Measurements from ENCODE around the gene HDAC6. TPM values are rescaled to one million over a fixed set of nuclear protein-coding genes. Genes with fewer than 3 reads are reported as not detected.
"Not testable (repeated sequence)": the region's sequence is repeated elsewhere in the genome, so short reads cannot be mapped to it uniquely, and the experiment has no call there.

HDAC6 gene
- total RNA-seq, 4 donors from 2014 or later, result 74.4 to 105 (median 93.3) TPM

- 0 to 45% methylated on average over 2 to 5 of the region's 5 CpGs for WGBS, 2 donors (ENCODE audit: low coverage in 1 of 2)
- no peak overlapping the region for H3K4me3 ChIP-seq
- no peak for TF ChIP-seq EP300 (IDR thresholded peaks at IDR 0.05; ENCODE audit: low read depth)
- peak in 2 of 5 experiments; percentile 14 to 16 for TF ChIP-seq CTCF (IDR thresholded peaks at IDR 0.05)
Measured at GRCh38 chrX:48854898-48855297, 53.0 kb downstream of the HDAC6 start.

GRCh38 chrX:48864210-48864609 is 62.3 kb downstream of the HDAC6 start:
- no peak for TF ChIP-seq POLR2AphosphoS5 (IDR thresholded peaks at IDR 0.05)
- TF ChIP-seq EP300 (IDR thresholded peaks at IDR 0.05; ENCODE audit: low read depth), result no peak
- no peak for TF ChIP-seq CTCF (IDR thresholded peaks at IDR 0.05)
- no peak for TF ChIP-seq POLR2A (IDR thresholded peaks at IDR 0.05)
- intact Hi-C loops (cut with DNase I; ENCODE audit: low total_unique reads), result no loop called here
- no peak overlapping the region for H3K4me3 ChIP-seq
- H3K9me3 ChIP-seq, result no peaks in the 10 kb centered on the region
- in situ Hi-C loops (cut with MboI; ENCODE audit: low pct_ligation_motif_present in 1 of 4, low pct_unique_long_range_greater_than_20kb in 1 of 4, low sequenced_read_pairs in 3 of 4), result no loop called here
- H3K27me3 ChIP-seq, result no peaks in the 10 kb centered on the region
- no peaks in the 10 kb centered on the region for H3K4me1 ChIP-seq
- 13 to 34% methylated on average over 3 to 4 of the region's 4 CpGs for WGBS, 2 donors (ENCODE audit: low coverage in 1 of 2)
- DNase-seq, result no peak
- H3K27ac ChIP-seq, result no peak overlapping the region
- no peaks in the 10 kb centered on the region for H3K36me3 ChIP-seq

More at GRCh38 chrX:48854898-48855297, 53.0 kb downstream of the HDAC6 start:
- Histone ChIP-seq H3K27me3 (no peaks in the 10 kb centered on the region), H3K36me3 (no peaks in the 10 kb centered on the region), H3K27ac (no peak overlapping the region), H3K9me3 (no peaks in the 10 kb centered on the region), H3K4me1 (no peaks in the 10 kb centered on the region)
- no peak for DNase-seq
- intact Hi-C loops (cut with DNase I; ENCODE audit: low total_unique reads) (no loop called here), in situ Hi-C loops (cut with MboI; ENCODE audit: low pct_ligation_motif_present in 1 of 4, low pct_unique_long_range_greater_than_20kb in 1 of 4, low sequenced_read_pairs in 3 of 4) (no loop called here)

GRCh38 chrX:48872017-48872416 is 70.2 kb downstream of the HDAC6 start:
- 66% methylated on average over 2 of the region's 2 CpGs; no CpG with 5 or more reads in 1 of the 2 donors for WGBS, 2 donors (ENCODE audit: low coverage in 1 of 2)
- DNase-seq; intact Hi-C loops (cut with DNase I; ENCODE audit: low total_unique reads); H3K27me3 ChIP-seq; H3K36me3 ChIP-seq; H3K4me3 ChIP-seq; H3K4me1 ChIP-seq; in situ Hi-C loops (cut with MboI; ENCODE audit: low pct_ligation_motif_present in 1 of 4, low pct_unique_long_range_greater_than_20kb in 1 of 4, low sequenced_read_pairs in 3 of 4); H3K9me3 ChIP-seq; H3K27ac ChIP-seq: not testable (repeated sequence)

Small RNA genes lying within 50 kb of the gene (small RNA-seq; reads per million reads assigned to genes)
- gene RNU6-29P, result 0 reads per million in 4 donors

Other genes starting within 250 kb of the HDAC6 start
- gene RBM3, start 227.6 kb upstream of the HDAC6 start, total RNA-seq, result 100 to 1,000 TPM in 3 of 4 donors, 10 to 100 TPM in 1; 65.7 to 157 (median 127) TPM
- 100 to 1,000 TPM in 3 of 4 donors, 10 to 100 TPM in 1; 96.5 to 238 (median 184) TPM for gene WDR13, start 204.6 kb upstream of the HDAC6 start, total RNA-seq
- gene WAS, start 118.3 kb upstream of the HDAC6 start, total RNA-seq, result 10 to 100 TPM in 1 of 4 donors, 1 to 10 TPM in 3; 3.2 to 13.1 (median 6.3) TPM
- 1 to 10 TPM in 3 of 4 donors, under 1 TPM in 1; 1.00 to 5.3 (median 4.4) TPM for gene SUV39H1, start 105.3 kb upstream of the HDAC6 start, total RNA-seq
- gene GLOD5, start 40.3 kb upstream of the HDAC6 start, total RNA-seq, result 10 to 100 TPM in 1 of 4 donors, 1 to 10 TPM in 1, not detected in 2; 4.8 to 18.4 TPM
- gene GATA1, start 15.5 kb upstream of the HDAC6 start, total RNA-seq, result not detected
- not detected for gene ERAS, start 24.4 kb downstream of the HDAC6 start, total RNA-seq
- 100 to 1,000 TPM in 1 of 4 donors, 10 to 100 TPM in 3; 14.0 to 144 (median 20.4) TPM for gene PCSK1N, start 33.5 kb downstream of the HDAC6 start, total RNA-seq
- gene TIMM17B, start 95.7 kb downstream of the HDAC6 start, total RNA-seq, result 10 to 100 TPM; 26.7 to 61.3 (median 43.7) TPM
- 10 to 100 TPM; 21.7 to 92.3 (median 63.8) TPM for gene PQBP1, start 95.9 kb downstream of the HDAC6 start, total RNA-seq
- gene SLC35A2, start 109.6 kb downstream of the HDAC6 start, total RNA-seq, result 10 to 100 TPM; 29.5 to 48.3 (median 33.8) TPM
- 10 to 100 TPM in 3 of 4 donors, not detected in 1; 11.2 to 50.7 (median 20.6) TPM for gene PIM2, start 117.0 kb downstream of the HDAC6 start, total RNA-seq
- 10 to 100 TPM; 39.4 to 96.9 (median 40.6) TPM for gene OTUD5, start 155.5 kb downstream of the HDAC6 start, total RNA-seq
- under 1 TPM in 2 of 4 donors, not detected in 2; 0.95 to 0.96 TPM for gene KCND1, start 169.8 kb downstream of the HDAC6 start, total RNA-seq
- gene GRIPAP1, start 200.2 kb downstream of the HDAC6 start, total RNA-seq, result 100 to 1,000 TPM in 1 of 4 donors, 10 to 100 TPM in 3; 34.8 to 102 (median 52.9) TPM
- 10 to 100 TPM; 31.7 to 45.6 (median 44.7) TPM for gene TFE3, start 241.3 kb downstream of the HDAC6 start, total RNA-seq

Data from transverse colon (tissue), 4 donors.